PFSK-1 (cell line): ENCODE data around the gene ZNF598.

Experiments
- FOXP2 ChIP-seq: optimal IDR thresholded peaks from 2 replicates; pipeline ENCODE3; 2011; ENCODE audit warnings: borderline replicate concordance, control low read depth, inconsistent platforms; ENCODE audit not compliant: insufficient read depth; ENCODE audit errors: extremely low read length, extremely low read depth
- POLR2AphosphoS5 ChIP-seq: IDR thresholded peaks from 2 replicates; pipeline ENCODE4 v1.6.1; 2012; ENCODE audit warnings: low read depth, mild to moderate bottlenecking, control low read depth, low read length, moderate library complexity
- REST ChIP-seq, 2 experiments: IDR thresholded peaks; 2 replicates each; pipeline versions ENCODE4 v1.6.1 to v1.8.0; 2011 to 2012; ENCODE audit warnings: low read depth in 2 of 2, low read length in 2 of 2, control low read depth in 1 of 2, inconsistent platforms in 1 of 2, mild to moderate bottlenecking in 1 of 2, moderate library complexity in 1 of 2; ENCODE audit not compliant: insufficient read depth in 1 of 2
- SIN3A ChIP-seq: IDR thresholded peaks from 2 replicates; pipeline ENCODE4 v1.6.1; 2012; ENCODE audit warnings: mild to moderate bottlenecking, low read length, moderate library complexity, borderline replicate concordance; ENCODE audit not compliant: insufficient read depth
- TAF1 ChIP-seq: IDR thresholded peaks from 2 replicates; pipeline ENCODE4 v1.6.1; 2012; ENCODE audit warnings: low read length, control low read depth, borderline replicate concordance; ENCODE audit not compliant: insufficient read depth

Gene ZNF598

GRCh38 chr16:2056681-2057407 is 47.2 kb upstream of the ZNF598 start:
- TF ChIP-seq TAF1 (no peak), SIN3A (no peak), POLR2AphosphoS5 (no peak), REST (IDR thresholded peaks at IDR 0.05; ENCODE audit: insufficient read depth in 1 of 2, low read depth in 2 of 2, low read length in 2 of 2) (no peak), FOXP2 (no peak)

GRCh38 chr16:2056077-2056476 is 46.5 kb upstream of the ZNF598 start:
- no peak for TF ChIP-seq REST (IDR thresholded peaks at IDR 0.05; ENCODE audit: insufficient read depth in 1 of 2, low read depth in 2 of 2, low read length in 2 of 2)
- no peak for TF ChIP-seq TAF1

- TF ChIP-seq FOXP2, result no peak
- TF ChIP-seq REST (IDR thresholded peaks at IDR 0.05; ENCODE audit: insufficient read depth in 1 of 2, low read depth in 2 of 2, low read length in 2 of 2), result no peak
- no peak for TF ChIP-seq SIN3A
- no peak for TF ChIP-seq TAF1
- TF ChIP-seq POLR2AphosphoS5, result no peak
Measured at GRCh38 chr16:2054543-2055245, 45.1 kb upstream of the ZNF598 start.

GRCh38 chr16:2053897-2054296 is 44.3 kb upstream of the ZNF598 start:
- TF ChIP-seq POLR2AphosphoS5 (no peak), FOXP2 (no peak), TAF1 (no peak), REST (IDR thresholded peaks at IDR 0.05; ENCODE audit: insufficient read depth in 1 of 2, low read depth in 2 of 2, low read length in 2 of 2) (no peak), SIN3A (no peak)
